ENCODE measurements around the gene BTNL9.
"Not testable (repeated sequence)": the region's sequence is repeated elsewhere in the genome, so short reads cannot be mapped to it uniquely, and the experiment has no call there.

DNA sequence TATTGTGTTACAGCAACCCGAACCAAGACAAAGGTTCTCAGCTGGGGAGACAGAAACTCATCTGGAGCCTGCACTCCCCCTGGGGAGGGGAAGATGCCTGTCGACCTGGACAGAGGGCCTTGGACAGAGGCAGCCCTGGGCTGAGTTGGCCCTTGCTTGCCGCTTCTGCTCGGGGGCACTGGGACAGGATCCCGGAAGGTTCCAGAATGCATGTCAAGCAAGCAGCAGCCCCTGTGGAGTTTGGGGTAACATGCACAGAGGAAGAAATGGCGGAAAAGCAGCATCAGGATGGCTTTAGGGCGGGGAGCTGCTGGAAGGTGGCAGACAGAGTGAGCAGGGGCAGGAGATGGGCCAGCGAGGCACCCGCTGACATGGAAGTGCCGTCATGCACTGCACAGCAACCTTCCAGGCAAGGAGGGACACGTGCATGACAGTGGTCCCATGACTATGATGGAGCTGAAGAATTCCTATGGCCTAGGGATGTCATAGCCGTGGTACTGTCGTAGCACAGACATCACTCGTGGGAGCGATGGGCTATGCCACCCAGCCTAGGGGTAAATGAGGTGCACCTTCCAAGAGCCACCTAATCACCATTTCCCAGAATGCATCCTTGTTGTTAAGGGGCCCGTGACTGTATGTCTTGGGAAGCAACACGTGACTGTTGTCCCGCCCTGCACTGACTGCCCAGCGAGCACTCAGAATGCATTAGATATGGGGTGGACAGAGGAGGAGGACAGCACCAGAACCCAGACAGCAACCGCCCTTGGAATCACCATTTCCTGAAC, 64.7 kb downstream of the BTNL9 start:
- not testable (repeated sequence) for TF ChIP-seq CTCF, POLR2AphosphoS5, POLR2A, EP300 (IDR thresholded peaks at IDR 0.05)

All from upper lobe of left lung (tissue), 4 donors.